Mesothelial cell of epicardium (in vitro differentiated cells): ENCODE measurements around the gene ZNF354C. TPM values are rescaled to one million over a fixed set of nuclear protein-coding genes. Genes with fewer than 3 reads are reported as not detected.

ENCODE experiments used
- DNase-seq, 2 experiments: peaks; one replicate each; pipeline ENCODE4 v3.0.0; 2021; ENCODE audit warnings: low spot score in 2 of 2; ENCODE audit not compliant: unreplicated experiment in 2 of 2
- H3K27ac Mint-ChIP-seq: 2 replicates; pipeline ENCODE4 v1.8.0; 2021; ENCODE audit warnings: mixed read lengths
- H3K27me3 Mint-ChIP-seq: 2 replicates; pipeline ENCODE4 v1.8.0; 2021; ENCODE audit warnings: low read depth, mixed read lengths
- H3K36me3 Mint-ChIP-seq: 2 replicates; pipeline ENCODE4 v1.8.0; 2021; ENCODE audit warnings: mixed read lengths
- H3K4me1 Mint-ChIP-seq: 2 replicates; pipeline ENCODE4 v1.8.0; 2021; ENCODE audit warnings: mixed read lengths
- H3K4me3 Mint-ChIP-seq: 2 replicates; pipeline ENCODE4 v1.8.0; 2021; ENCODE audit warnings: mild to moderate bottlenecking, moderate library complexity, mixed read lengths
- H3K9me3 Mint-ChIP-seq: 2 replicates; pipeline ENCODE4 v1.8.0; 2021; ENCODE audit warnings: mixed read lengths
- CTCF ChIP-seq: fragments of 200-600 bp; sonication (generic); IDR thresholded peaks from one replicate; pipeline ENCODE4 v1.5.0; 2021; ENCODE audit warnings: antibody characterized with exemption; ENCODE audit not compliant: unreplicated experiment
- total RNA-seq: library from RNA; stranded (reverse); gene quantifications from 3 replicates; pipeline ENCODE4 v1.2.1, GENCODE V29; 2021

Gene ZNF354C
- total RNA-seq, 1 donor from 2014 or later: 9.2 TPM

- H3K27ac Mint-ChIP-seq: no peak overlapping the region
- H3K4me3 Mint-ChIP-seq: no peak overlapping the region
- no peak for TF ChIP-seq CTCF
Measured at GRCh38 chr5:179127136-179128040, 67.2 kb downstream of the ZNF354C start.

GRCh38 chr5:179128041-179128365, 67.8 kb downstream of the ZNF354C start:
- DNase-seq: no peak
- Mint-ChIP-seq H3K27me3 (no peaks in the 10 kb centered on the region), H3K27ac (no peak overlapping the region), H3K9me3 (peaks cover 16% of the 10 kb centered on the region), H3K4me3 (no peak overlapping the region), H3K4me1 (no peaks in the 10 kb centered on the region), H3K36me3 (peaks cover 10% of the 10 kb centered on the region)
- TF ChIP-seq CTCF: no peak

More at GRCh38 chr5:179127136-179128040, 67.2 kb downstream of the ZNF354C start:
- no peaks in the 10 kb centered on the region for H3K4me1 Mint-ChIP-seq
- no peaks in the 10 kb centered on the region for H3K27me3 Mint-ChIP-seq
- H3K9me3 Mint-ChIP-seq: peaks cover 12% of the 10 kb centered on the region
- H3K36me3 Mint-ChIP-seq: peaks cover 7% of the 10 kb centered on the region
- DNase-seq: no peak

- H3K27ac Mint-ChIP-seq: no peak overlapping the region
- H3K9me3 Mint-ChIP-seq: peaks cover 18% of the 10 kb centered on the region
- DNase-seq: no peak
- H3K4me3 Mint-ChIP-seq: no peak overlapping the region
- TF ChIP-seq CTCF: no peak
- no peaks in the 10 kb centered on the region for H3K4me1 Mint-ChIP-seq
- peaks cover 10% of the 10 kb centered on the region for H3K36me3 Mint-ChIP-seq
- no peaks in the 10 kb centered on the region for H3K27me3 Mint-ChIP-seq
Measured at GRCh38 chr5:179128976-179129375, 68.8 kb downstream of the ZNF354C start.

GRCh38 chr5:179129607-179130071, 69.5 kb downstream of the ZNF354C start:
- no peaks in the 10 kb centered on the region for H3K27me3 Mint-ChIP-seq
- H3K4me3 Mint-ChIP-seq: no peak overlapping the region
- H3K9me3 Mint-ChIP-seq: peaks cover 16% of the 10 kb centered on the region
- no peak overlapping the region for H3K27ac Mint-ChIP-seq
- H3K36me3 Mint-ChIP-seq: peaks cover 10% of the 10 kb centered on the region
- TF ChIP-seq CTCF: no peak
- DNase-seq: no peak
- no peaks in the 10 kb centered on the region for H3K4me1 Mint-ChIP-seq

GRCh38 chr5:179130101-179130681, 70.0 kb downstream of the ZNF354C start:
- Mint-ChIP-seq H3K9me3 (peaks cover 18% of the 10 kb centered on the region), H3K27ac (no peak overlapping the region), H3K4me3 (no peak overlapping the region), H3K36me3 (peaks cover 12% of the 10 kb centered on the region), H3K27me3 (no peaks in the 10 kb centered on the region), H3K4me1 (no peaks in the 10 kb centered on the region)
- DNase-seq: no peak
- no peak for TF ChIP-seq CTCF
